Inflammatory macrophage (primary cell): ENCODE data around the gene CABCOCO1.

Experiments used
- DNase-seq, 2 donors: peaks; one replicate each; pipeline ENCODE4 v3.0.0-alpha.2; 2020 to 2022

Gene CABCOCO1

GRCh38 chr10:61757525-61758397 lies 95.0 kb downstream of the CABCOCO1 start:
- DNase-seq = no peak

GRCh38 chr10:61758433-61758832 lies 95.7 kb downstream of the CABCOCO1 start:
- DNase-seq = no peak

DNA sequence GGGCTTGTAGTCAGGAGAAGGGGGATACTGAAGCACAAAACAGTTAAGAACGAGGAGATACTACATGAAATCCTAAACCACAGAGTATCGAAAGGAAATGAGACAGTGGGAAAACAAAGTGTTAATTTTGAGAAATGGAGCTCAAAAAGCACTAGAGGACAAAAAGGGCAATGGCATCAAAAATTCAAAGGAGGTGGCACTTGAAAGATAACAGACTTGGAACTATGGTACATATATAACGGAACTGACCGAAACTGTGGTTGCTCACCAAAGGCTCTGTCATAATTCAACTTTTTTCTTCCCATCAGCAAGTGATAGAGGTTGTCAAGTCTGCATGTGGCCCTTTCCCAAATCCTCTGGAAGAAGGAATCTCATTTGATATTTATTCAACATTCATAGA lies 97.0 kb downstream of the CABCOCO1 start:
- DNase-seq = no peak

DNA sequence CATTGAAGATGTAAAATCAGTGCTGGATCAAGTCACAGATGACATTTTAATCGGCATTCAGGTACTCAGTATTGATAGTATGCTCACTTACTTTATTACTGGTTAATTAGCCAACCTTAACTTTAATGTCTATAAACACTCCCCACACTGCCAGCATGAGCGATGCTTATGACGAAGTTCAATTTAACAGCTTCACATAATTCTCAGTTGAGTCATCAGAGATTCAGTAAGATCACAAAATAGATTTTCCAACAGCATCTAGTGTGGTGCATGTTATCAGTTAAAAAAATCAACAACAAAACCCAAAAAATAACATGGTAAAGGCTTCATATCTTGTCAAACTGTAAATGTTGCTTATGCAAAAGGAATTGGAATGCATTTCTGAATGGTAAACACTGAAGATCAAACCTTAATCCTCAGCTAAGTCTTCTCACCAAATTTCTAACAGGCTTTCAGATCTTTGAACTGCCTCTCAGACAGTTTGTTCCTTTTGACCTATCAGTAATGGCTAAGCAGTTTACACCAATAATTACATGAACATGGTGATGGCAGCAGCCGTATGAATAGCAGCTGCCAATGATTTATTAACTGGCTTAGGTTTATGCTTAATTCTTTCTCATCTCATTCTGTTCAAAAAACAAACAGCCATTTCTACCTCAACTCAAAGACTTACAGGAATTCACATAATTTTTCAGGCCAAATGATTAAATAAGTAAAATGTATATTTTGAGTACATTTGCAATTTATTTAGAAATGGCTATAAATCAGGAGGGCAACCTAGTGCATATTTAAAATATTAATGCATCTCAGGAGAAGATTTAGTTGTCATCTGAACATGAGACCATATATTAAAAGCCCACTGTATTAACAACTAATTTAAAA lies 98.5 kb downstream of the CABCOCO1 start:
- no peak for DNase-seq

DNA sequence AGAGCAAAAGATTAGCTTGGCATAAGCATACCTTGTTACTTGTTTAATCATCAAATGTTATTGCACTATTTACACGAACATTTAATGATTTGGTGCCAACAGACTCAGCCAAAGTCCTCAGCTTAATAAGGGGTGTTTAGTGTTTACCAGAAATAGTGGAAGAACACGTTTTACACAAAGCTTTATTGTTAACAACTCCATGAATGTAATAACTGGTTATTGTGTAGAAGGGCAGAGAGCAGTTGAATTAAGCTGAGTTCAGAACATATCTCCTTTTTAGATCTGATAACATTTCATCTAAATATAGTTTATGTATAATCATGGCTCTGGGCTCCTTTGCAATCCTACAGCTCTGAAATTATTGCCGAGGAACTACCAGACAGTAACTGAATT lies 99.1 kb downstream of the CABCOCO1 start:
- no peak for DNase-seq

DNA sequence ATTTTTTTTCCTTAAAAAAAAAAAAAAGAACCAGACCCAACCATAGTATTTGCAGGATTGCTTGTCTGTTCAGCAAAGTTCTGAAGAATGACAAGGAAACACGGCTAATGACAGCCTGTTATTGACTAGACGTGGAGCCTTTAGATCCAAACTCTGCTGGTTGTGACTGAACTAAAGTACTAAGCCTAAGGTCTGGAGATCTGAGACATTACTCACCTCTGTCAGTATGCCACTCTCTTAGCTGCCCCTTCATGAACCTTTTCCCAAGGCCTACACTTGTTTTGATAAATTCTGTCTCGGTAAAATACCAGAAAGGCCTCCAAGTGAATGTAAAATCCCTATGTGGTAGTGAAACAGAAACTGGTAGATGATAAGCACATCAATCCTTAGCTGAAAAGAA lies 101.0 kb downstream of the CABCOCO1 start:
- no peak for DNase-seq

- DNase-seq = no peak
Observed at GRCh38 chr10:61764486-61764885, 101.8 kb downstream of the CABCOCO1 start.

DNA sequence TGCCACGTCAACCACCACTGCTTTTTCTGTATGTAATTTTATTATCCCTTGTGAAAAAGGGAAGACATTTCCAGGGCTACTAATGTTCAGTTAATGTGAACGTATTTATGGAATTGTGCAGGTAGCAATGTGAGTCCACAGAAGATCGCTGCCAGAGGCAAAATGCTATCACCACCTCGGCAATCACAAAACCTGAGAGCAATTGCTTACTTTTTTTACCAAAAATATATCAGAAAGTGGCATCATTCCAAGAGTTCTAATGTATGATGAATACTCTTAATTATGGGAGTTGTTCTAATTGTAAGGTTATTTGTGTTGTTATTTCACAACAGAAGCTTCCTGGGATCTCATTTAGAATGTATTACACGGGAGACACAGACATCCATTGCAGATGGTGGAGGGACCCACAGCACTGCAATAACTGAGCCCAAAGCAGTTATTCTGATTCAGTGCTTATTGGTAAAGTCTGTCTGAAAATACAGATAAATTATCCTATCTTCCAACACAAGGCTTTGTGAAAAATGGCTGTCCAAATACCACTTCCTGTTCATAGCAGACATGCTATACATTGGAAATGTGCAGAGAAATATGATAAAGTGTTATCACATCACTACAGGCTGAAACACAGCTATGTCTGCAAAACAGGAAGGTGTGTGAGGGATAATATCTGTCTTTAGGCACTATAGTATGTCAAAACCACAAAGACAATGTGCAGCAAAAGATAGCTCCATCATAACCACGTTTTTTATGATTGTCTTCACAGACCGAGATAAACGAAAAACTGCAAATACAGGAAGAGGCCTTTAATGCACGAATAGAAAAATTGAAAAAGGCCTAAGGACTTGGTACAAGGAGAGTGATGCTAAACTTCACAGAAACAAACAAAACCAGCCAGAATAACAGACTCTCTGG lies 102.7 kb downstream of the CABCOCO1 start:
- DNase-seq = no peak

GRCh38 chr10:61766927-61767326 lies 104.2 kb downstream of the CABCOCO1 start:
- no peak for DNase-seq

- no peak for DNase-seq
Observed at GRCh38 chr10:61774031-61774430, 111.3 kb downstream of the CABCOCO1 start.

- DNase-seq = no peak
Observed at GRCh38 chr10:61775111-61775510, 112.4 kb downstream of the CABCOCO1 start.

- no peak for DNase-seq
Observed at GRCh38 chr10:61776615-61777266, 114.0 kb downstream of the CABCOCO1 start.

GRCh38 chr10:61778137-61778536 lies 115.4 kb downstream of the CABCOCO1 start:
- DNase-seq = no peak

DNA sequence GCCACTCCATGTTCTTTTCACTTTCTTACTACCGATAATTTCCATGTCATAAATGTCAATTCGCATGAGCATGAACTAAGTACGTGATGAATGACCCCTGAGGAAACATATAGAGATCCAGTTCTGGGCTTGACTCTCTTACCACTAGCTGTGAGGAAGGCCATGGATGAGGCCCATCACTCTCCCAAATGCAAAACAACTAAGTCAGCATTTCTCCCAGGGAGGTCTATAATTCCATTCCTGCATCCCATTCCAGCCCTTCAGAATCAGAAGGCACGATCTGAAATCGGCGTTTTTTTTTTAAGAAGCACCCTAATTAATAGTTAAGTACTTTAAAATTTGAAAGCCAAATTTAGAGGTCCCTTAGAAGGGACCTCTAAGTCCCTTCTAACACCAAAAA lies 116.5 kb downstream of the CABCOCO1 start:
- DNase-seq = no peak

- DNase-seq = no peak
Observed at GRCh38 chr10:61779950-61780659, 117.4 kb downstream of the CABCOCO1 start.

- DNase-seq = no peak
Observed at GRCh38 chr10:61780732-61781131, 118.0 kb downstream of the CABCOCO1 start.

DNA sequence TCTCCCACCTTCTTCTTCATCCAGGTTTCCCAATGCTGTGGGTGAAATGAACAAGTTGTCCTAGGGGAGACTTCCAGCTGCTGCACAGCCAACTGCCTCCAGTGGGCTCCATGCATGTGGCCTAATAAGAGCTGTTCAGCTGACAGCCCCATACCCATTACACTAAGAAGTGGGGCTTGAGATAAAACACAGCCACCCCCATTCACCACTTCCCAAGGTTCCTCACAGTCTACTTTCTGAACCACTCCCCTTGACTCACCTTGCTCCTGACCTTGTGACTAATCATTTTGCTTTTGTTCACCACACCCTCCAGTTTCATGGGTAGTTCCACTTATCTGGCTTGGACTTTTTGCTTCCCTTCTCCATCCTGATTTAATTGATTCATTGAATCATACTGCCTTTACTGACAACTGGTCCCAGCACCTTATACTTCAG lies 119.3 kb downstream of the CABCOCO1 start:
- DNase-seq = no peak

DNA sequence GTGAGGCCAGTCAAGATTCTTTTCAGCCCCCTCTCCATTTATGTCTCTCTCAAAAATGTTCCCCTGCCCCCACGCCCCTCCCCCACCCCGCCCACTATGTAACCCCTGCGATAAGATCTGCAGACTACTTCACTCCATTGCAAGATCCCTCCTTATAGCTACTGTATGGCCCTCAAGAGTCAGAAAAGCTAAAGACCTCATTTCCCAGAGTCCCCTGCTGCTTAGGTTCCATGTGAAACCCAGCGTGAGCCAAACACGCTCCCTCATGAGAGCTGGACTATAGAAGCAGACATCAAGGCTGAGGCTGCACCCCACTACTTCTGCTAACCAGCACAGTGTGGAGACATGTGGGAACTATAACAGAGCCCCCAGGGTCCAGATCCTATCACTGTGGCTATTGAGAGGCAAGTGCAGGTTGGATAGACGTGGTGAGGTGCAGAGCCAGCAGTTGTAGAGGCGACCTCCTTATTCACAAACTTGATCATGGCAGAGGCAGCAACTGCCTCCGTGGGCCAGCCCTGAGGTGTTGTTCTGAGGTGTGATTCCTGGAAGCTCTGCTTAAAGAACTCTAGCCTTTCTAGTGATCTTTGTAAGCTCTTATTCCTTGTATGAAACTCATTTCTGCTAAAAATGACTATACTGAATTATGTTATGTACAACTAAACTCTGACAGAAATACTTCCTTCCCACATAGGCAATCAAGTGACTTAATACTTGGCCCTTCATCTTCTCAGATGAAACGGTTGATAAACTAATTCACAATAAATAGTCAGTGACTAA lies 121.8 kb downstream of the CABCOCO1 start:
- no peak for DNase-seq

- DNase-seq = no peak
Observed at GRCh38 chr10:61785473-61786105, 122.9 kb downstream of the CABCOCO1 start.

GRCh38 chr10:61786728-61787127 lies 124.0 kb downstream of the CABCOCO1 start:
- DNase-seq = no peak
